Inferior parietal cortex (tissue), 1 donor: Measurements from ENCODE around the gene MYL7.
"Not testable (repeated sequence)": the region's sequence is repeated elsewhere in the genome, so short reads cannot be mapped to it uniquely, and the experiment has no call there.

Experiments used
- DNase-seq: peaks from one replicate; pipeline ENCODE4 v3.0.0-alpha.2; 2016; ENCODE audit errors: extremely low spot score

MYL7 gene

DNA sequence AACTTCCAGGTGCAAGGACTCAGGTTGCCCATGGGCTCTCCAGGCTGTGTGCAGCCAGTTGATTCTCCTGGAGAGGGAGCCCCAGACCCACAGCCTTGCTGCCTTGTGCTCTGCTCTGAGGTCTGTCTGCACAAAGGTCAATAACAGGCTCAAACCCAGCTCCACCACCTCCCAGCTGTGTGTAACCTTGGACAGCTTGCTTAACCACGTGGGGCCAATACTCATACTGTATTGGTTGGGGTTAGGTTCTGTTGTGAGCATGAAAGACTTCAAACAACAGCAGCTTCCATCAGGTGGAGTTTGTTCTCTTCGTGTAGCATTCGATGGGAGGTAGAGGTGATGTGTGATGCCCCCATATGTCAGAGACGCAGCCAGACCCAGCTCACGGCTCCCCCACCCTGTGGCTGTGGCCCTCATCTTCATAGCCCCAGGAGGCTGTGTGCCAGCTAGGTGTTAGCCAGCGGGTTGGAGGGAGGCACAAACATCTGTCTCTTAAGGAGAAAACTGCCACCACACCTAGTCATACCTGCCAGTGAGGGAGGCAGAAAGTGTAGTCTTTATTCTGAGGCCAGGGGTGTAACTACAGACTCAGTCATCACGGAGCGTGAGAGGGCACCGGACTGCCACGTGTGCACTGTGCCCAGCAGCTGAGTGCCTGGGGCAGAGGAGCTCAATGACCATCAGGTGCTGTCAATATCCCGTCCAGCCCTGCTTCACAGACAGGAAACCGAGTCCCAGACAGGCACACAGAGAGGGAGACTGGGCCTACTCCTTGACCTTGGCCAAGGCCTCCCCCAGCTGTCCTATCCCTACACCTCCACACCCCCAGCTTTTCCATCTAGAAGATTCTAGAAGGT, 9.7 kb downstream of the MYL7 start:
- no peak for DNase-seq

DNA sequence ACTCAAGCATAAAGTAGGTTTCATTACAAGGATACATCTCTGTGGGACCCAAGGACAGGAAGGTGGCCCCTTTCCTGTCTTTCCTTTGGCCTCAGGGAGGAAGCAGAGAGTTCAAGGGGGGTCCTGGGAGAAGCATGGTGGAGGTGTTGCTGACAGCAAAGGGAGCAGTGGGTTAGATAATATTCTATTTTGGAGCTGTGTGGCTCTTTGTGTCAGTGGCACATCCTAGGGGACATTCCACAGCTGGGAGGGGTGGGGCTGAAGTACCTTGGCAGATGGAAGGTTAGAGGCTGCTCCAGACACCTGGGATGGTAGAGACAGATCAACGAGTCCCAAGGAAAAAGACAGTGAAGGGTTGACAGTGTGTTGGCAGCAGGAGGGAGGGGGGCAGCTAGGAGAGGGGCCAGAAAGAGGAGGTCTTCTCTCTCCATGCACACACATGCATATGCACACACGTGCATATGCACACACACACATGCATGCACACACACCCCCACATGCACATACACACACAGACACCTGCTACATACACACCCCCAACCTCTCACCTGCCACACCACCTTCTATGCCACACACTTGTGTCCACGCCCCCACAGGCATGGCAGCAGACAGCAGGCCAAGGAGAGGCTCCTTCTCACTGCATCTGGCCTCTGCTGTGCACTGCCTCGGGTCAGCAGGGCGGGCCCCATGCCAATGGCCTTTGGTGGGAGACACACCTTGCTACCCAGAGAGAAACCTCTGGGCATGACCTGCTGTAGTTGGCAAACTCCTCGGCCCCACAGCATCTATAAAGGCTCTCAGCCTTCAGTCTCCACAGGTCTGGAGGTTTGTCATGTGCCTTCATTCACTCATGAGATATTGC, 12.2 kb downstream of the MYL7 start:
- no peak for DNase-seq

DNA sequence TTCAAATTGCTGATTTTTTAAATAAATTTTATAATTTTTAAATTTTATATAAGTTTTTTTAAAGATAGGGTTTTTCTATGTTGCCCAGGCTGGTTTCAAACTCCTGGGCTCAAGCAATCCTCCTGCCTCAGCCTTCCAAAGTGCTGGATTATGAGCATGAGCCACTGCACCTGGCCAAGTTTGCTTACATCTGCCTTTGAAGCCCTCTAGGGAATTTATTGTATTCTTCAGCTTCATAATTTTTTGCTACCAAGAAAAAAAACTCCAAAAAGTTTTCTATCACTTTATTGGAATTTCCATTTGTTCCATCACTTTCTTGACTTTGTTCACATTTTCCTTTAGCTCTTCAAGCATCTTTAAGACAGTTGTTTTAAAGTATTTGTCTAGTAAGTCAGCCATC, 14.0 kb downstream of the MYL7 start:
- DNase-seq: no peak

DNA sequence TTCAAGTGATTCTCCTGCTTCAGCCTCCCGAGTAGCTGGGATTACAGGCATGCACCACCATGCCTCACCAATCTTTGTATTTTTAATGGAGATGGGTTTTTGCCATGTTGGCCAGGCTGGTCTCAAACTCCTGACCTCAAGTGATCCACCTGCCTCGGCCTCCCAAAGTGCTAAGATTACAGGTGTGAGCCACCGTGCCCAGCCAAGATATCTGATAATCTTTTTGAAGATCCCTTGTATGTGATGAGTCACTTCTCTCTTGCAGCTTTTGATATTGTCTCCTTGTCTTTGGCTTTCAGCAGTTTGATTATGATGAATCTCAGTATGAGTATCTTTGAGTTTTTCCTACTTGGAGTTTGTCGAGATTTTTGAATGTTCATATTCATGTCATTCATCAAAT, 14.6 kb downstream of the MYL7 start:
- DNase-seq: not testable (repeated sequence)

DNA sequence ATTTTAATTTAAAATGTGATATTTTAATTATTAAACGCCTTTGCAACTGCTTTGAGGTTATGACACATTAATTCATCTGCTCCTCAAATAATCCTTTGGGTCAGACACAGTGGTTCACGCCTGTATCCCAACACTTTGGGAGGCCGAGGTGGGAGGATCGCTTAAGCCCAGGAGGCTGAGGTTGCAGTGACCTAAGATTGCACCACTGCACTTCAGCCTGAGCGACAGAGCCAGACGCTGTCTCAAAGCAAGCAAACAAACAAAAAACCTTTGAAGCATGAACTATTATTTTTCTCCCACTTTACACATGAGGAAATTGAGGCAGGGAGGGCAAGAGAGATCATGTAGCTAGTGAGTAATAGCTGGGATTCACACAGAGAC, 16.3 kb downstream of the MYL7 start:
- no peak for DNase-seq

DNA sequence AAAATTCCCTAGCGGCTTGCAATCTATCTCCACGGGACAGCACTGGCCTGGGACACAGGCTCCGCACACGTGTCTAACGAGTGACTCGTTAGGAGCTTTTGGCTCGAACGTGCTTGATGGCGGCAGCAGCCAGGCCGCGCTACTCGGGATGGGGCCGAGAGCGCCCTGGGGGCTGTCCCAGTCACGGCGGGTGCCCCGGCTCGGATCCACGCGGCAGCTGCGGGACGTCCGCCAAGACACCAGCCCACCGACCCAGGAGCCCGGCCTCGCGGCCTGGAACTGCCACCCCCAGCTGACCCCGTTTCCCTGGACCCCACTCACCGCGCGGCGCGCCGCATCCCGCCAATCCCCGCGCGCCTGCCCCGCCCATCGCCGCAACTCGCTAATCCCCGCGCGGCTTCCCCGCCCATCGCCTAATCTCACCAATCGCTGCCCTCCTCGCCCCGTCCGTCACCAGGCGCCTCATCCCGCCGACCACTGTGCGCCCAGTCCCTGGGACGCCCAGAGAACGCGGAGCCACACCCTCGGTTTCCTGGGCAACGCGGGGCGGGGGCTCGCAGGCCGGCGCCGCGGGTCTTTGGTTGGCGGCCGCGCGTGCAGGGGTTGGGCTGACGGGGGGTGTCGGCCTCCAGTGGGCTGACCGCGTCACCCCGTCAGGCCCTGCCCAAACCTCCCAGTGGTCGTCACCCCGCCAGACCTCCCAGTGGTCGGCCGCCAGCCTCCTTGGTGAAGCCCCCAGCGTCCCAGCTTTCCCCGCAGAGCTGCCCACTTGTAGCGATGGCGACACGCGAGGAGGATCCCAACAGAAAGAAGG, 17.7 kb downstream of the MYL7 start, which contains the start of gene POLD2:
TSS of gene POLD2 (minus strand) at position 359 of the 814 bp plus-strand sequence. CDS start 1,495 bp downstream, outside the sequence.
- peak; percentile 95 for DNase-seq

DNA sequence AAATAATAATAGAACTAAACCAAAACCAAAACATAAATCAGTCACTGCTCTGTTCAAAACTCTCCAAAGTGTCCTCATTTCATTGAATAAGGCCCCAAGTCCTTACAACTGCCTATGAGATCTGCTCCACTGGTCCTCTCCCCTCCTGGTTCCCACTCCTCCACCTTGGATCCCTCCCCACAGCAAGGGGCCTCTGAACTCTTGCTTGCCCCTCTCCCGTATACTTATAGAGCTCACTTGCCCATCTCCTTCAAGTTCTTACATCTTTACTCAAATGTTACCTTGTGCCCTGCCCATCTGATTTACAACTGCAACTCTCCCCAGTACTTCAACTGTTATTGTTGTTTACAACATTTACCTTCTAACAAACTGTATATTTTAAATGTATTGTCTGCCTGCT, 18.6 kb downstream of the MYL7 start:
- DNase-seq: no peak

DNA sequence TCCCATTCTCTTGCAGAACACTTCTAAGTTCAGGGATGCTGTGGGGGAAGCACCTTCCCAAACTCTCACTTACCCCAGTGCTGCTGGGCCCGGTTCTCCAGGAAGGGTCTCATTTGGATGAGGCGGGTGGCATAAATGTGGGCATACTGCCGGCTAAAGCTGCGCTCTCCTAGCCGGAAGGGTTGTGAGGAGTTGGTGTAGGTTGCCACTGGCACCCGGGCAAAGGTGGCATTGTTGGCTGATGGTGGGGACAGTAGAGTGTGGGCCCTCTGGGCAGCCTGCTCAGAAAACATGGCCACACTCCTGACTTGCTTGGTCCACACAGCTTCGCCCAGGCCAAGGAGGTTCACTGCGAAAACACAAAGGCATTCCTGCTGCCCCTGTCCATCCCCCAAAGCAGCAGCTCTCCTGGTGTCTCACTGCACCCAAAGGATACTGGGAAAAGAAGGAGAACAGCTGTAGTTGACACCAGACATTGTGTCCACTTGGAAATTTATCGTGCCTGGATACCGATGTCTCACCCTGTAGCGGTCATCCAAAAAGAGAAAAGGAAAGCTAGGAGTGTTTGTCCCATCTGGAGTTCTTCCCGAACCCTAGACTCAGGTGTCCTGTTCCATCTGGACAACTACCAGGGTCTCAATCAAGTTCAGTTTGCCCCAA, 19.2 kb downstream of the MYL7 start:
- DNase-seq: no peak

DNA sequence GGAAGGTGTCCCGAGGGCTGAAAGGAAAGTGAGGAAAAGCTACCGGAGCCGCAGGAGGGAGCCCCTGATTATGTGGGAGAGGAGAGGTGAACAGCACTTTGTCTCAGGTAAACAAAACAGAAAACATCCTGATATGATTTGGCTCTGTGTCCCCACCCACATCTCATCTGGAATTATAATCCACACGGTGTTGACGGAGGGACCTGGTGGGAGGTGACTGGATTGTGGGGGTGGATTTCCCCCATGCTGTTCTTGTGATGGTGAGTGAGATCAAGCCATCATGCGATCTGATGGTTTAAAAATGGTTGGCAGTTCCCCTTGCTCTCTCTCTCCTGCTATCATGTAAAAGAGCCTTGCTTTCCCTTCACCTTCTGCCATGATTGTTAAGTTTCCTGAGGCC, 20.7 kb downstream of the MYL7 start:
- no peak for DNase-seq

DNA sequence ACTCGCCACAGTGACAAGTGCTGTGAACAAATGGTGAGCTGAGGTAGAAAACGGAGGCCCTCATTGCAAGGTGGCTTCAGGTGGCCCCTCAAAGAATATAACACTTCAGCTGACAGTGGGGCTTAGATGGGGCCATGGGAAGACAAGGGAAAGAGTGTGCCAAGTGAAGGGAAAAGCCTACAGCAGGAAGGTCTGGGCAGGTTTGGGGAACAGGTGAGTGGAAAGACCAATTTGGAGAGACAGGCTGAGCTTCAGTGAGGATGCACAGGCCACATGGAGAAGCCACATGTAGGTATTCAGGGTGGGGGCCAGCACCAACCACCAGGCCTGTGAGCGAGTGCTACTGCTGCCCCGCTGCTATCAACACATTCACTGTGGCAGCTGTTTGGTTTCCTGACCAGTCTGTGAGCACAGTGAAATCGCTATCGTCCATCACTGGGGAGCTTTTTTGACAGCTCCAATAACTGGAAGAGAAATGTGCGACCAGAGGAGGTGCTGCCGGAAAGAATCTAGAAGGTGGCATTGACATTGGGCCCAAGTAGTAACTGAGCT, 21.2 kb downstream of the MYL7 start:
- no peak for DNase-seq

DNA sequence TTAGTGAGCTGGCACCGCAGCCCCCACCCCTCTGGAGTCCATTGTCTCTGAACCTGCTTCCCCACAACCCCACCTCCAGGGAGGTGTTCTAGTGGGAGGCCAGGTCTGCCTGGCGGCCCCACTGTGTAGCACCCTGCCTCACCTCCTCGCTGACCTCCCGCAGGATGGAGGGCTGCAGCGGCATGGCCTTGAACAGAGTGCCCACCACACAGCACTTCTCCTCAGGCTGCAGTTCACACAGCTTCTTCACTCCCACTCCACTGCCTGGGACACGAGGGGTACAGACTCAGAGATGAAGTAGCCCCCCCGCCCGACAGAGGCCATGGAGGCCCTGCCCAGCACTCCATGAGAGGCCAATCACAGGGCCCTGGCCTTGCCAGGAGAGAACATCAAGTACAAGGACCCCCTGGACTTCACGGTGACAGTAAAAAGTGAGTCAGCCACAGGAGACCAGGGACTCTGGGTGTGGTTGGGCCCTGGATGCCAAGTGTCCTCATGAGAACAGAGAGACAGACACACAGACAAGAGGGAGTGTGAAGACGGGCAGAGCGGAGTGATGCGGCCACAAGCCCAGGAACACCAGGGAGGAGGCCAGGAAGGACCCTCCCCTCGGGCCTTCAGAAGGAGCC, 23.2 kb downstream of the MYL7 start:
- DNase-seq: no peak

DNA sequence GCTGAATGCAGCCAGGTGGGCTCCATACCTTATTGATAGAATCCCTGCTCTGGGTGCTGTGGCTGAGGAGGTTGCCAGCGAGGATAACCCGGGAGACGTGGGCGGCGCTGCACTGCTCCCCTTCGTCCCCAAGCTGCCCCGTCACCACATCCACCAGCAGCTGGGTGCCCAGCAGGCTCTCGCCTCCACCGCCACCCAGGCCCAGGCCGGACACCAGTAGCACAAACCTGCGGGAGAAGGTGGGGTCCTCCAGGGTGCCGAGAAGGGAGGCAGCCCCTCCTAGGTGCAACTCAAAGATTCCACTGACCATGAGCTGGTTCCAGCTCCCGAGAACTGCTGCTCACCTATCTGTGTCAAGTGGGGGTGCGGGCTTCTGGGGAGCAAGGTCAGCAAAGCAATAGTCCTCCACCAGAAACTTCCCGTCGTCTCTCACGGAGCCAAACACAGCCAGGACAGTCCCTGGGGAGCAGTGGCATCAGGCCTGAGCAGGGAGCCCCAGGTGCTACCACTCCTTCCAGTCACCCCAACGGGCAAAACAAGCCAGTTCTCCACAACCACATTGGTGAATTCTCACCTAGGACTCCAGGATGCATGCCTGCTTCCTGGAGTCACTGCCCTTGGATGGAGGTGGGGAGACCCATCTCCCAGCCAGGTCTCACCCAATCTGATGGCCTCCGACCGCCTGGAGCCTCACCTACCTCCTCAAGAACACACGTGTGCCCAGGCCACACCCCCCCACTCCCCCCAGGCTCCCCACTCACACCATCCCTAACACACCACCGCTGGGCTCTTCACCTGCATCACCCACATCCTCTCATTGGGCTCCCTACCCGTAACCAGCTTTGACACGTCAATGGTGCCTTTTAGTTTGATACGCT, 24.1 kb downstream of the MYL7 start:
- DNase-seq: no peak

DNA sequence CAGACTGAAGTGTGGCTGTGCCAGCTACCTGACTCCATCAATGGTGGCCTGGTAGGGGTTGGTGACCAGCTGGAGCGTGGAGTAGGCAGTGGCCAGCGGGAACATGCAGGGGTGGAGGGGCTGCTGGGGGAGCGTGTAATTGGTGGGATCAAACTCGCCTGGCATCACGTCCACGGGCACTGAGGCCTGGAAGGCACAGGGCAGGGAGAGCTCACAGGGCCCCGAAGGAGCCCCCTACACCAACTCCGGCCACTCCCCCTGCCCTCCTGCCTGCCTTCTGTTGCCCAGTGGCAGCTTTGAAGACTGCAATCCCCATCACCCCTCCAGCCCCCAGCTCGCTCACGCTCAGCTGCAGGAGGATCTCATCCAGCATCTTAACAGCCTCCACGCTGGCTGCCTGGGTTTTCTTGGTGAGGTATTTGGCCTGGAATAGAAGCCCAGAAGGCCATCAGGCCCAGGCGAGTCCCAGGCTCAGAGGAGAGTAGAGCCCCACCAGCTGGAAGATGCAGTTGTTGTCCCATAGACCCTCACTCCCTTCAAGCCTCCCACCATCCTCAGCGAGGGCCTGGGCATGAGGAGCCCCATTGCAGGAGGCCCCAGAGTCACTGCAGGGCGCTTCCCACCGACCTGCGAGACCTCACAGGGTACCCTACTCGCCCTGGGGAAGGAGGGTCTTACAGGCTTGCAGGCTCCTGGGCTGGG, 24.9 kb downstream of the MYL7 start:
- DNase-seq: no peak

DNA sequence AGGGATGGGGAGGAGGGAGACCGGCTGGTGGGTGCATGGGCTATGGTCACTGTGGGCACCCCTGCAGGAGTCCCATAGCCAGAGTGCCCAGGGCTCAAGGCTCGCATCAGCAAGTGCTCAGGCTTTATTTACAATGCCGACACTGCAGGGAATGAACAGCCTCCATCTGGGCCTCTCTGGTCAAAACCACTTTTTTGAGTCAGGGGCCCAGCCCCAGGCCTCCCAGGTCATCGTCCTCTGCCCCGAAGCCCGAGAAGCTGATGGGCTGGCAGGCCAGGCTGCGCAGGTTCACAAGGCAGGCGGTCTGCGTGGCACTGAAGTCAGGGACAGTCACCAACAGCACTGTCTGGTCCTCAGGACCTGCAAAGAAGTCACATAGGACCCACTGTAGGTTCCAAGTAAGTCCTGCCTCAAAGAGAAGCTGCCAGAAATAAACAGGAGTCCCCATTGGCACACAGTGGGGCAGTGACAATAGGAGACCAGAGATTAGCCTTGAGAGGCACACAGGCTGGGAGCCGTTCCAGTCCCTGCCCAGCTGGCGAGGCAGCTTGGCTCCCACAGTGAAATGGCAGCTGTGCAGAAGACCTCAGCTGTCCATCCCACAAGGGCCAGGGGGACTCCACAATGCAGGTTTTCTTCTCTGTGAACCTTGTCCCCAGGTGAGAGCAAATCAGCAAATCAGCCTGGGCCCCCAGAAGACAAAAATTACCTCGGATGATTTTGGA, 26.4 kb downstream of the MYL7 start:
- peak; percentile 76 for DNase-seq

DNA sequence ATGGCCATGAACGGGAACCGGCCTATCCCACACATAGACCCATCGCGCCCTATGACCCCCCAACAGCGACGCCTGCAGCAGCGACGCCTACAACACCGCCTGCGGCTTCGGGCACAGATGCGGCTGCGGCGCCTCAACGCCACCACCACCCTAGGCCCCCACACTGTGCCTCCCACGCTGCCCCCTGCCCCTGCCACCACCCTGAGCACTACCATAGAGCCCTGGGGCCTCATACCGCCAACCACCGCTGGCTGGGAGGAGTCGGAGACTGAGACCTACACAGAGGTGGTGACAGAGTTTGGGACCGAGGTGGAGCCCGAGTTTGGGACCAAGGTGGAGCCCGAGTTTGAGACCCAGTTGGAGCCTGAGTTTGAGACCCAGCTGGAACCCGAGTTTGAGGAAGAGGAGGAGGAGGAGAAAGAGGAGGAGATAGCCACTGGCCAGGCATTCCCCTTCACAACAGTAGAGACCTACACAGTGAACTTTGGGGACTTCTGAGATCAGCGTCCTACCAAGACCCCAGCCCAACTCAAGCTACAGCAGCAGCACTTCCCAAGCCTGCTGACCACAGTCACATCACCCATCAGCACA, 27.3 kb downstream of the MYL7 start:
- no peak for DNase-seq

DNA sequence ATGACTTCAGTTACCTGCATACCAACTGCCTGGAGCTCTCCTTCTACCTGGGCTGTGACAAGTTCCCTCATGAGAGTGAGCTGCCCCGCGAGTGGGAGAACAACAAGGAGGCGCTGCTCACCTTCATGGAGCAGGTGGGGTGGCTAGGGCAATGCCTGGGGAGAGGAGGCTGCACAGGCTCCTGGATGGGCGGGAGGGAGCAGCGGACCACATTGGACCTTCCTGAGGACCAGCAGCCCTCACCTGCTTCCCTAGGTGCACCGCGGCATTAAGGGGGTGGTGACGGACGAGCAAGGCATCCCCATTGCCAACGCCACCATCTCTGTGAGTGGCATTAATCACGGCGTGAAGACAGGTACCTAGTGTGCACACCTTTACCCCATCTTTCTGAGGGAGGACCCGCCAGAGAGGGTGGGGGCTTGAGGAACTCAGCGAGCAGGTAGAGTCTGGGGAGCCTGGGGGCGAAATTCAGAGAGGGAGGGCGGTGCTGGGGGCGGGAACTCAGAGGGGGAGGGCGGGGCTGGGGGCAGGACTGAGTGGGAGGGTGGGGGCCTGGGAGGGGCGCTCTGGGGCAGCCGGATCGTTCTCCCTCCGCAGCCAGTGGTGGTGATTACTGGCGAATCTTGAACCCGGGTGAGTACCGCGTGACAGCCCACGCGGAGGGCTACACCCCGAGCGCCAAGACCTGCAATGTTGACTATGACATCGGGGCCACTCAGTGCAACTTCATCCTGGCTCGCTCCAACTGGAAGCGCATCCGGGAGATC, 28.0 kb downstream of the MYL7 start:
- no peak for DNase-seq
